WTC11 (cell line): ENCODE data around the gene CFDP1.

Source experiments
- ATF2 ChIP-seq: sonication (generic); formaldehyde crosslinking; IDR thresholded peaks from 2 replicates; pipeline ENCODE4 v1.8.1; 2022; ENCODE audit warnings: low read depth, missing genetic modification reagents, borderline replicate concordance
- ETV6 ChIP-seq: sonication (generic); formaldehyde crosslinking; IDR thresholded peaks from 2 replicates; pipeline ENCODE4 v1.8.1; 2022; ENCODE audit warnings: mild to moderate bottlenecking, missing genetic modification reagents
- FOXP1 ChIP-seq: sonication (generic); formaldehyde crosslinking; IDR thresholded peaks from 2 replicates; pipeline ENCODE4 v1.8.0; 2022; ENCODE audit warnings: missing genetic modification reagents, mild to moderate bottlenecking, moderate library complexity, borderline replicate concordance
- FOXP4 ChIP-seq: sonication (generic); formaldehyde crosslinking; IDR thresholded peaks from 2 replicates; pipeline ENCODE4 v1.8.0; 2022; ENCODE audit warnings: mild to moderate bottlenecking, missing genetic modification reagents
- USF2 ChIP-seq: sonication (generic); formaldehyde crosslinking; IDR thresholded peaks from 2 replicates; pipeline ENCODE4 v1.8.1; 2023; ENCODE audit warnings: mild to moderate bottlenecking, missing genetic modification reagents, moderate library complexity
- ZBTB43 ChIP-seq: sonication (generic); formaldehyde crosslinking; IDR thresholded peaks from 2 replicates; pipeline ENCODE4 v1.8.1; 2023; ENCODE audit warnings: mild to moderate bottlenecking, missing genetic modification reagents
- ZNF317 ChIP-seq: sonication (generic); formaldehyde crosslinking; IDR thresholded peaks from 2 replicates; pipeline ENCODE4 v1.8.1; 2023; ENCODE audit warnings: low read depth, mild to moderate bottlenecking, moderate library complexity, missing genetic modification reagents, borderline replicate concordance

GRCh38 chr16:75342308-75342811, 90.9 kb downstream of the CFDP1 start:
- TF ChIP-seq USF2 (CRISPR knock-in tag) (no peak), ETV6 (CRISPR knock-in tag) (no peak), ZNF317 (CRISPR knock-in tag) (no peak), ATF2 (CRISPR knock-in tag) (no peak), FOXP4 (CRISPR knock-in tag) (no peak), ZBTB43 (CRISPR knock-in tag) (no peak), FOXP1 (no peak)
